Thyroid gland (tissue), 4 donors: ENCODE measurements around the gene CCT4. TPM values are rescaled to one million over a fixed set of nuclear protein-coding genes. Genes with fewer than 3 reads are reported as not detected.
"Not testable (repeated sequence)": the region's sequence is repeated elsewhere in the genome, so short reads cannot be mapped to it uniquely, and the experiment has no call there.

Source experiments
- DNase-seq, 2 donors: peaks; one replicate each; pipeline ENCODE4 v3.0.0-alpha.2; 2019
- H3K27ac ChIP-seq, 3 donors: fragments of 200-600 bp; sonication (generic); 1 replicate in 2 of 3; 2 replicates in 1 of 3; pipeline ENCODE4 v1.5.1; 2016 to 2019; ENCODE audit warnings: mild to moderate bottlenecking in 1 of 3, moderate library complexity in 1 of 3
- H3K27me3 ChIP-seq: fragments of 200-600 bp; sonication (generic); one replicate; pipeline ENCODE4 v1.5.1; 2019
- H3K36me3 ChIP-seq, 2 donors: fragments of 200-600 bp; sonication (generic); one replicate each; pipeline ENCODE4 v1.5.1; 2016 to 2019
- H3K4me1 ChIP-seq, 2 donors: fragments of 200-600 bp; sonication (generic); one replicate each; pipeline ENCODE4 v1.5.1; 2017 to 2019
- H3K4me3 ChIP-seq, 3 donors: fragments of 200-600 bp; sonication (generic); replicated peaks in 1 of 3; 1 replicate in 2 of 3; 2 replicates in 1 of 3; pipeline ENCODE4 v1.5.1; 2016; ENCODE audit warnings: mild to moderate bottlenecking in 1 of 3
- H3K9me3 ChIP-seq: fragments of 200-600 bp; sonication (generic); one replicate; pipeline ENCODE4 v1.5.1; 2017
- CTCF ChIP-seq, 6 experiments: fragments of 200-600 bp in 3 of 6; fragments of 450-650 bp in 3 of 6; sonication (generic) in 3 of 6; IDR thresholded peaks; one replicate each; pipeline ENCODE4 v1.5.1; 2016 to 2019; ENCODE audit warnings: antibody characterized with exemption in 6 of 6, mild to moderate bottlenecking in 2 of 6, inconsistent platforms in 1 of 6, moderate library complexity in 1 of 6
- POLR2A ChIP-seq, 2 donors: fragments of 450-650 bp; IDR thresholded peaks; one replicate each; pipeline ENCODE4 v1.6.1; 2017; ENCODE audit warnings: antibody characterized with exemption in 2 of 2, mild to moderate bottlenecking in 2 of 2, moderate library complexity in 1 of 2
- WGBS, 2 donors: methylation state at CpG; one replicate each; pipeline ENCODE4 v1.1.5; 2017; 5-methylcytosine and 5-hydroxymethylcytosine counted together
- intact Hi-C: fragments of 100-400 bp; cut with DNase I; formaldehyde crosslinking; loops from one replicate; pipeline ENCODE4 v1.15.1; 2023
- total RNA-seq, 4 donors: library from RNA; depleted of rRNA; stranded (reverse); fragments of >200 nt; gene quantifications; one replicate each; pipeline ENCODE4 v1.2.3, GENCODE V29; 2016

The CCT4 gene
- total RNA-seq, 4 donors from 2014 or later = 84.4 to 96.5 (median 88.7) TPM

GRCh38 chr2:61926531-61927477 is 38.3 kb upstream of the CCT4 start:
- Histone ChIP-seq H3K27me3 (no peaks in the 10 kb centered on the region), H3K36me3 (no peaks in the 10 kb centered on the region), H3K27ac (no peak overlapping the region), H3K4me1 (peaks cover 3 to 7% of the 10 kb centered on the region in 2 donors), H3K4me3 (no peak overlapping the region), H3K9me3 (no peaks in the 10 kb centered on the region)
- intact Hi-C loops = no loop called here
- DNase-seq = no peak
- 88 to 89% methylated on average over 8 of the region's 8 CpGs for WGBS, 2 donors
- TF ChIP-seq POLR2A (IDR thresholded peaks at IDR 0.05) = no peak
- TF ChIP-seq CTCF (IDR thresholded peaks at IDR 0.05) = no peak

- intact Hi-C loops = loop anchor here (5.0 kb wide), 1 partner anchor 487 kb away; no protein-coding TSS in a partner anchor
- H3K27me3 ChIP-seq = no peaks in the 10 kb centered on the region
- no peak for TF ChIP-seq CTCF (IDR thresholded peaks at IDR 0.05)
- TF ChIP-seq POLR2A (IDR thresholded peaks at IDR 0.05) = no peak
- no peak overlapping the region for H3K27ac ChIP-seq
- WGBS, 2 donors = 85 to 88% methylated on average over 15 of the region's 15 CpGs
- no peak overlapping the region for H3K4me3 ChIP-seq
- DNase-seq = no peak
- H3K4me1 ChIP-seq = peaks cover 14 to 18% of the 10 kb centered on the region in 2 donors
- no peaks in the 10 kb centered on the region for H3K36me3 ChIP-seq
- no peaks in the 10 kb centered on the region for H3K9me3 ChIP-seq
Measured at GRCh38 chr2:61924895-61925663, 36.6 kb upstream of the CCT4 start.

GRCh38 chr2:61922714-61923113 is 34.3 kb upstream of the CCT4 start:
- no peaks in the 10 kb centered on the region for H3K27me3 ChIP-seq
- intact Hi-C loops = loop anchor here (5.0 kb wide), 1 partner anchor 490 kb away; no protein-coding TSS in a partner anchor
- no peaks in the 10 kb centered on the region for H3K9me3 ChIP-seq
- no peak overlapping the region for H3K4me3 ChIP-seq
- TF ChIP-seq POLR2A (IDR thresholded peaks at IDR 0.05) (no peak), CTCF (IDR thresholded peaks at IDR 0.05) (no peak)
- no peak overlapping the region for H3K27ac ChIP-seq
- H3K36me3 ChIP-seq = no peaks in the 10 kb centered on the region
- no peak for DNase-seq
- H3K4me1 ChIP-seq = peaks cover 11 to 30% of the 10 kb centered on the region in 2 donors

GRCh38 chr2:61920548-61920947 is 32.1 kb upstream of the CCT4 start:
- no peak for DNase-seq
- Histone ChIP-seq H3K36me3 (no peaks in the 10 kb centered on the region), H3K27ac (peak overlapping the region; percentile 66 to 79 (median 74)), H3K4me3 (no peak overlapping the region), H3K9me3 (no peaks in the 10 kb centered on the region), H3K4me1 (peaks cover 11 to 28% of the 10 kb centered on the region in 2 donors), H3K27me3 (no peaks in the 10 kb centered on the region)
- TF ChIP-seq POLR2A (IDR thresholded peaks at IDR 0.05) = no peak
- intact Hi-C loops = loop anchor here (5.0 kb wide), 1 partner anchor 492 kb away; no protein-coding TSS in a partner anchor
- whole genome bisulfite sequencing, 2 donors = 85 to 90% methylated on average over 1 of the region's 1 CpG

DNA sequence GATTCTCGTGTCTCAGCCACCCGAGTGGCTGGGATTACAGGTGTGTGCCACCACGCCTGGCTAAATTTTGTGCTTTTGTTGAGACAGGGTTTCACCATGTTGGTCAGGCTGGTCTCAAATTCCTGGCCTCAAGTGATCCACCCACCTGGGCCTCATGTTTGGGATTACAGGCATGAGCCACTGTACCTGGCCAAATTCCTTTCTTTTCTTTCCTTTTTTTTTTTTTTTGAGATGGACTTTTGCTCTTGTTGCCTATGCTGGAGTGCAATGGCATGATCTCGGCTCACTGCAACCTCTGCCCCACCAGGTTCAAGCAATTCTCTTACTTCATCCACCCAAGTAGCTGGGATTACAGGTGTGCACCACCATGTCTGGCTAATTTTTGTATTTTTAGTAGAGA is 26.3 kb upstream of the CCT4 start:
- WGBS, 2 donors = 81 to 94% methylated on average over 4 of the region's 4 CpGs
- not testable (repeated sequence) for H3K9me3 ChIP-seq, H3K27ac ChIP-seq, H3K36me3 ChIP-seq, H3K4me3 ChIP-seq, DNase-seq, H3K27me3 ChIP-seq
- intact Hi-C loops = loop anchor here (10.0 kb wide), 1 partner anchor 280 kb away; the partner anchor contains the start of gene B3GNT2
- H3K4me1 ChIP-seq = peaks cover 0 to 13% of the 10 kb centered on the region in 2 donors
